Ectodermal cell (in vitro differentiated cells): Measurements from ENCODE around the gene CCR3.

Source experiments
- H3K27ac ChIP-seq: 2 replicates; pipeline ENCODE4 v1.7.0; 2013; ENCODE audit warnings: mild to moderate bottlenecking, low read depth, low read length; ENCODE audit not compliant: insufficient read depth, poor library complexity, severe bottlenecking
- H3K27me3 ChIP-seq: 2 replicates; pipeline ENCODE4 v1.7.0; 2013; ENCODE audit warnings: mild to moderate bottlenecking, low read length; ENCODE audit not compliant: insufficient read depth, control insufficient read depth, poor library complexity, severe bottlenecking
- H3K36me3 ChIP-seq: one replicate; pipeline ENCODE4 v1.7.0; 2013; ENCODE audit warnings: low read length; ENCODE audit not compliant: control insufficient read depth, insufficient read depth
- H3K4me1 ChIP-seq: one replicate; pipeline ENCODE4 v1.7.0; 2013; ENCODE audit warnings: low read length; ENCODE audit not compliant: control insufficient read depth, insufficient read depth
- H3K4me3 ChIP-seq: 2 replicates; pipeline ENCODE4 v1.7.0; 2013; ENCODE audit warnings: low read depth, low read length, control low read depth; ENCODE audit not compliant: insufficient read depth
- H3K9me3 ChIP-seq: 2 replicates; pipeline ENCODE4 v1.7.0; 2013; ENCODE audit warnings: mild to moderate bottlenecking, low read length, moderate library complexity; ENCODE audit not compliant: control insufficient read depth
- WGBS, 2 experiments: methylation state at CpG; one replicate each; pipeline ENCODE4 v1.1.7; 2013; ENCODE audit warnings: missing lambda C conversion rate in 2 of 2; 5-methylcytosine and 5-hydroxymethylcytosine counted together

Gene CCR3

DNA sequence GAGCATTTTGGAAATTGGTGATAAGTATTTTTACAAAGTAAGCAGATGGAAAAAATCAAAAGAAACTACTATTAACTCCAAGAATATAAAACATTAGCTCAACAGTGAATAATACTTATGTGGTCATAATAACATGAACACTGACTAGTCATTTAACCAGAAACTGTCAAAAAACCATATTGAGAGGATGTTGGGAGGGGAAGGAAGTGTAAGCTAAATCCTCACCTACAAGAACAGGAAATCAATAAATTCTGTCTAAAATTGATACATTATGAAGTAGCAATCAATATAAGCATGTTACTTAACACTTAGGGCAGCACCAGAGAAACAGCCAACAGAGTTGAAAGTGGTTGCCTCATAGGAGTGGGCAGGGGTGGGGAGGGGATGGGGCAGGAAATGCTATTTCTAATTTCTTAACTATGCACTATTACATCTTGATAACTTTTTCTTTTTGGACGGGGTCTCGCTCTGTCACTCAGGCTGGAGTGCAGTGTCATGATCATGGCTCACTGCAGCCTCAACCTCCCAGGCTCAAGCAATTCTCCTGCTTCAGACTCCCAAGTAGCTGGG, 41.7 kb downstream of the CCR3 start:
- H3K27ac ChIP-seq = no peak overlapping the region
- 88% methylated on average over 2 of the region's 2 CpGs for WGBS, 2 experiments
- no peaks in the 10 kb centered on the region for H3K36me3 ChIP-seq
- no peaks in the 10 kb centered on the region for H3K4me1 ChIP-seq
- H3K4me3 ChIP-seq = no peak overlapping the region
- no peaks in the 10 kb centered on the region for H3K9me3 ChIP-seq
- no peaks in the 10 kb centered on the region for H3K27me3 ChIP-seq

DNA sequence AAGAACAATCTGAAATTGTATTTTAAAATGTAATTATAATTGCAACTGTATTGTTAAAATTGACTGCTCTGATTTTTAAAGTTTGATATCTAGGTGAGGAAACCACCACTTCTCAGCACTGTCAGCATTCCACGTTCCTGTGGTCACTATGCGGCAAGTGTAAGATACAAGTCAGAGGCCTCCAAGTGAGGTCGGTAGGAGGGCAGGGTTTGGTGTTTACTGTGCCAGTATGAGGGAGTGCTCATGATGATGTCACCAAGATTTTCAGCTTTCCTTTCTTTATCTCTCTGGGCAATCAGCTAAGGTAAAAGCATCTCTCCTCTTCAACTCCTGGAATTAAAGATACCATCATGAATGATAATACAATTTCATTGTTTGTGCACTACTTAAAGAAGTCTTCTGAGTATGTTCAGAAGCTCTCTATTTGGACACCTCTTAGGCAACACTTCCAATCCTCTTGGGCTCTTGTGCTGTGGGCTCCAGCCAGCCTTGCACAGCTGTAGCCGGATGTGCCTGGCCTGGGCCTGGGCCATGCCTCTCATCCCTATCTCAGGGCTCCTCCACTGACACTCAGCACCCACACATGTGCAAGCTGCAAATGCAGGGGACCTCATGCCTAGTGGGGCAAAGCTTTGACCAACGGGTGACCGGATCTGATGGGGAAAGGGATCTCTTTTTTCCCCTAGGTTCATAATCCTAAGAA, 42.9 kb downstream of the CCR3 start:
- Histone ChIP-seq H3K4me3 (no peak overlapping the region), H3K4me1 (no peaks in the 10 kb centered on the region), H3K27ac (no peak overlapping the region), H3K36me3 (no peaks in the 10 kb centered on the region), H3K27me3 (no peaks in the 10 kb centered on the region), H3K9me3 (no peaks in the 10 kb centered on the region)
- 83 to 85% methylated on average over 6 of the region's 6 CpGs for WGBS, 2 experiments

DNA sequence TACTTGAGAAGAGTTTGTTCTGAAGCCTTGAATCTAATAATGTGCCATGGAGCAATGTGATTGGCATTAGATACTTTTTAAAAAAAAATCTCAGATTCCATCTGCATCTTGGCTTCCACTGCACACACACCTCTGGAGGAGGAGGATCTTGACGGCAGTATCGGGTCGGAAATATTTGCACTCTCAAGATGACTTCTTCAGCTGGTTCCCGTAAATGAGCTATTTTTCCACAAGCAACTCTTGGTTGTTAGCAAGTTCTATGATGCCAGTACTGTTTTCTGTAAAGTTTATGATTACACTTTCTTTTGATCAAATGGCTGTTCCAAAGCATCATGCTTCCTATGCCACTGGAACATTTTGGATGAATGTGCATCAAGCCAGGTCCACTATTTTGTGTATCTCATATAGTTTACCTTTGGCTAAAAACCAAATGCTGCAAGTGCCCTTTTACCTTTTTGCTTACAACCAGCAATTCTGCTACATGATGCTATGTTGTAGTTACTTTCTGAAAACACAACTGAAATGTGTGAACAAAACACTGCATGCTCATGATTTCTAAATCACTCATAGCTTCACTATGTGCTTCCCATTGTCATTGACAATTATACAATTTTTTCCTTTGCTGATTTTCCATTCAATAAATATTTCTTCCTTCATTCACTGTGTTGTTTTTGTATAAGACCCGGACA, 43.8 kb downstream of the CCR3 start:
- H3K4me1 ChIP-seq = no peaks in the 10 kb centered on the region
- no peak overlapping the region for H3K4me3 ChIP-seq
- H3K27me3 ChIP-seq = no peaks in the 10 kb centered on the region
- H3K36me3 ChIP-seq = no peaks in the 10 kb centered on the region
- H3K27ac ChIP-seq = no peak overlapping the region
- H3K9me3 ChIP-seq = no peaks in the 10 kb centered on the region
- WGBS, 2 experiments = 80 to 85% methylated on average over 5 of the region's 5 CpGs

DNA sequence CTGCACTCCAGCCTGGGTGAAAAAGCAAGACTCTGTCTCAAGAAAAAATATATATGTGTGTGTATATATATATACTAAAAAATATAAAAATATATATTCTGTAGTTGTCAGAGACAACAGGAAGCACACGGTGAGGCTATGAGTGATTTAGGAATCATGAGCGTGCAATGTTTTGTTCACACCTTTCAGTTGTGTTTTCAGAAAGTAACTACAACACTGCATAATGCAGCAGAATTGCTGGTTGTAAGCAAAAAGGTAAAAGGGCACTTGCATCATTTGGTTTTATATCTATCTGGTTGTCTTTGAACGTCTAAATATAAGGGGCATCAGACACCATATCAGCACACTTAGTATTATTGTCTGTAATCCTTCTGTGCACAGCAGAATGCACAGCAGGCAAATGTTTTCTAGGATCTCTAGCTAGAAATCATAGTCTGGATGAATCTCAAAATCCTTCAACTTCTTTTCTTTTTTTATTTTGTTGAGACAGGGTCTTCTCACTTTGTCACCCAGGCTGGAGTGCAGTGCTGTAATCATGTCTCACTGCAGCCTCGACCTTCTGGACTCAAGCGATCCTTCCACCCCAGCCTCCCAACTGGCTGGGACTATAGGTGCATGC, 44.8 kb downstream of the CCR3 start:
- Histone ChIP-seq H3K36me3 (no peaks in the 10 kb centered on the region), H3K4me1 (no peaks in the 10 kb centered on the region), H3K4me3 (no peak overlapping the region), H3K9me3 (no peaks in the 10 kb centered on the region), H3K27me3 (no peaks in the 10 kb centered on the region), H3K27ac (no peak overlapping the region)
- WGBS, 2 experiments = 82 to 87% methylated on average over 5 of the region's 5 CpGs

DNA sequence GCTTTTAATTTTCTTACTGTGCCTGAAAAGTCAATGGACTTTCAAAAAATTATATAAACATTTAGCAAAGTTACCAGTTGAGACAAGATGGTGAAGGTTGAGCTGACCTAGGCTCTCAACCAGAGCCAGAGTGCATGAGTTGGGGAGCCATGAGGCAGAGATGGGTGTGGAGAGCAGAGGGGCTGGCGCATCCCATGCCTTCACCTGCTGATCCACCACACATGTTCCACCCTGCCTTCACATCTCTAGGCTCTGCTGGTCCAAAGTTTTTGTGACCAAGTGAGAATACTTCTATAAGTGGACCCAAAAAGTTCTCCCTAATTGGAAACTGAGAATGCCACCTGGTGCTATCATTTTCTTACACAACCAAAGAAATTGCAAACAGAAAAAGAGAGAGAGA, 47.3 kb downstream of the CCR3 start:
- WGBS, 2 experiments = 91 to 94% methylated on average over 1 of the region's 1 CpG
- Histone ChIP-seq H3K36me3 (no peaks in the 10 kb centered on the region), H3K27me3 (no peaks in the 10 kb centered on the region), H3K27ac (no peak overlapping the region), H3K4me3 (no peak overlapping the region), H3K9me3 (no peaks in the 10 kb centered on the region), H3K4me1 (no peaks in the 10 kb centered on the region)

DNA sequence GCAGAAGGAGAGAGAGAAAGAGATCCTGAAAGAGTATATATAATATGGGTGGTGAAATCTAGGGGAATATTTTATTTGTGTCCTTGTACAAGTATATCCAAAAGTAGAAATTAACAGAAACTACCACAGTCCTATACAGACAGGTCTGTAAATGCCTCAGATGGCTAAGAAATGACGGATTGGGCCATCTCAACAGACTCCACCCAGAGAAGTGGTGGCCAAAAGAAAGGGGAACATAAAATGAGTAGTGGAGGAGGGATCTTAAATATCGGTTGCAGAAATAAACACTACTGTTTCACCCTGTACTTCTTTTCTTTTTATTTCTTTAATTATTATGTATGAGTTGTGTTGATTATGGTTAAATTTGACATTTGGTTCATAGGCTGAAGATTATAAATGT, 47.7 kb downstream of the CCR3 start:
- Histone ChIP-seq H3K27me3 (no peaks in the 10 kb centered on the region), H3K9me3 (no peaks in the 10 kb centered on the region)
- 91 to 94% methylated on average over 1 to 2 of the region's 2 CpGs for WGBS, 2 experiments

DNA sequence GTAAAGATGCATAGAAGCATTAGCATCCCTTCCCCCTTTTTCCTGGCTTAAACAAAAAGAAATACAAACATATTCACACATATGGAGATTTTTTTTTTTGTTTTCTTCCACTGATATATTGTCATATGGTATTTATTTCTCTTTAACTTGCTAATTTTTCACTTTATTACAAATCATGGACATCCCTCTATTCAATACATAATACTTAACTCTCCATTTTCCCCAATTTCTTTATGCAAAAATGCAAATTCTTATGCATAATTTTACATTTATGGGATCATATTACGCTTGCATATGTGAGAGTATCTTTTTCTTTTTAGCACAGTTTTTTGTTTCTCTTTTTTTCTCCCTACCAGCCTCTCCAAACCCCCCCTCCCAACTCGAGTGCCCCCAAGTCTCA, 48.8 kb downstream of the CCR3 start:
- Histone ChIP-seq H3K4me1 (no peaks in the 10 kb centered on the region), H3K9me3 (no peaks in the 10 kb centered on the region), H3K36me3 (no peaks in the 10 kb centered on the region), H3K4me3 (no peak overlapping the region), H3K27ac (no peak overlapping the region), H3K27me3 (no peaks in the 10 kb centered on the region)
- 80 to 89% methylated on average over 1 to 2 of the region's 2 CpGs for WGBS, 2 experiments

More for the DNA sequence above, 47.7 kb downstream of the CCR3 start:
- Histone ChIP-seq H3K4me3 (no peak overlapping the region), H3K4me1 (no peaks in the 10 kb centered on the region), H3K27ac (no peak overlapping the region), H3K36me3 (no peaks in the 10 kb centered on the region)

DNA sequence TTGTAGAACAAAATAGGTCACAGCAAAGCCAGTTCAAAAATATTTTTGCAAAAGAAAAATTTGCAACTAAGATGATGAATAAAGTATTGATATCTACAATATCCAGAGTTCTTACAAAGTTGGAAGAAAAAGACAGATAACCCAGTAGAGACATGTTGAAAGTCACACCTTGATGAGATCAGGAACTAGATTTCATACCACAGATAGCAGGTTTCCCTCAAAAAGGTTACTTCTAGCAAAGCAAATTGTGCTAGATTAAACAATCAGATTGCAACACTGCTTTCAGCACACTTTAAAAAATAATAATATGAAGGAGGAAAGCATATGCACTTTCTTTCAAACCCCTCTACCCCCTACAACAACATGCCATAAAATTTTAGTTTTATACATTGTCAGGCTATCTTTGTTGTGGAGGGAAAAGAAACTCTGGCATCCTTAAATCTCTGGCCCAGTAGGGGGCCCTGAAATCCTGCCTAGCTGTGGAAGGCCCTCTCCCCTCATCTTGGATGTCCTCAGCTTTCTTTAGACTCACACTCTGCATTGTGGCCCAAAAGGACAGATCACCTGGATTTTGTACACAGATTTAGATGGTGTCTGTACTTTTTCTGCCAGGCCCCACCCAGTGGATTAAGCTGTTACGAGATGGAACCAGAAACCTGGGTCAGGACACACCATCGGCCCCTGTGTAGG, 50.9 kb downstream of the CCR3 start:
- H3K9me3 ChIP-seq = no peaks in the 10 kb centered on the region
- no peaks in the 10 kb centered on the region for H3K36me3 ChIP-seq
- 92 to 96% methylated on average over 2 of the region's 2 CpGs for WGBS, 2 experiments
- no peaks in the 10 kb centered on the region for H3K4me1 ChIP-seq
- no peak overlapping the region for H3K27ac ChIP-seq
- no peaks in the 10 kb centered on the region for H3K27me3 ChIP-seq
- no peak overlapping the region for H3K4me3 ChIP-seq

DNA sequence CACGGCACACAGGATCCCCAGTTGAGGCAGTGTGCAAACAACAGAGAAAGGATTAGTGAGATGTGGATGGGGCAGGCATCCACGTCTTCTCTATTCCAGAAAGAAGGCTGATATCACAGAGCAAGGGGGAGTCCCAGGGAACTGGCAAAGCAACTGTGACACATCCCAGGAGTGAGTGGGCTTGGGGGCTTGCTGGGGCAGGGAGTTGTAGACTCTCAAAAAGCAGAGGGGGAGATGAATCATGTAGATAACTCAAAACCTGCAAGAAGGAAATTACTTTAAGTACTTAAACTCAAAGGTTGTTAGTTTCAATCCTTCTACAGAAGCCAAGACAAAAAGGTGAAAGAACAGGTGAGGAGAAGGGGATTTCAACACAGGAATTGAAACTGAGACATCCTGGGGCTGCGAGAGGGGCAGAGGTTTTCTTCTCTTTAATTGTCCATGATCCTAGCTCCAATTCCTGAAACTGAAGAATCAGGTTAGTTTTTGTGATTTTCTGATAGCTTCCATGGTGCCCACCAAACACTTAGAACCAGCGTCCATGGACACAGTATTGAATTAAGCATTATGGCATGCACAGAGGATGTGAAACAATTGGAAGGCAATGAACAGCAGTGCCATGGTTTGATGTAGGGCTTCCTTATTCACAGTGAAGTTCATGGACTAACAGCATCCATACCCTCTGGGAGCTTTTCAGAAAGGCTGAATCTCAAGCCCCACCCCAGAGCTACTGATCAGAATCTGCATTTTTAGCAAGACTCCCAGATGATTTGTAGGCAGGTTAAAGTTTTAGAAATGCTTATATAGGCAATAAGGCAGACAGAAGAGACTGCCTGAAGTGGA, 52.0 kb downstream of the CCR3 start:
- no peaks in the 10 kb centered on the region for H3K27me3 ChIP-seq
- WGBS, 2 experiments = 77 to 83% methylated on average over 4 of the region's 4 CpGs
- no peak overlapping the region for H3K4me3 ChIP-seq

More for the DNA sequence above, 52.0 kb downstream of the CCR3 start:
- Histone ChIP-seq H3K9me3 (no peaks in the 10 kb centered on the region), H3K36me3 (no peaks in the 10 kb centered on the region), H3K27ac (no peak overlapping the region), H3K4me1 (no peaks in the 10 kb centered on the region)
